Erythroblast (primary cell): Measurements from ENCODE around the gene DIP2C.

ENCODE experiments used
- DNase-seq, 2 experiments: peaks; one replicate each; lab custom pipeline; 2025; lab: John Stamatoyannopoulos, UW
- GATA1 ChIP-seq: IDR thresholded peaks from 2 replicates; pipeline ENCODE4 v1.6.1; 2011; ENCODE audit warnings: low read depth, mild to moderate bottlenecking, control low read depth, low read length, moderate library complexity
- POLR2A ChIP-seq: IDR thresholded peaks from 2 replicates; pipeline ENCODE4 v1.6.1; 2011; ENCODE audit warnings: mild to moderate bottlenecking, low read length

The DIP2C gene

DNA sequence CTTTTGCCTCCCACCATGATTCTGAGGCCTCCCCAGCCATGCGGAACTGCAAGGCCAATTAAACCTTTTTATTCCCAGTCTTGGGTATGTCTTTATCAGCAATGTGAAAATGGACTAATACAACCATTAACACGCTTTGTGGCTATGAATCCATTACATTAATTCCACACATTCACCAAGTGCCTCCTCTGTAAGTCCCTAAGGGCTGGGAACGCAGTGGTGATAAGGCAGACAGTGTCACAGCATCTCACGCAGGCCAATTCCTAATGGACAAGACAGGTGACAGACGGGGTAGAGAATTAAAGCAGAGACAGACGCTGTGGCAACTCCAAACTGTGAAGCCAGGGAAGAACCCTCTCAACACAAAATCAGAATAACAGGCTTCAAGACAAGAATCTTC is 247.8 kb downstream of the DIP2C start:
- no peak for TF ChIP-seq POLR2A
- TF ChIP-seq GATA1: no peak
- no peak for DNase-seq

- DNase-seq: no peak
- TF ChIP-seq POLR2A (no peak), GATA1 (no peak)
Measured at GRCh38 chr10:440127-440526, 249.3 kb downstream of the DIP2C start.

- DNase-seq: no peak
- TF ChIP-seq POLR2A: no peak
Measured at GRCh38 chr10:437698-438490, 251.6 kb downstream of the DIP2C start.

DNA sequence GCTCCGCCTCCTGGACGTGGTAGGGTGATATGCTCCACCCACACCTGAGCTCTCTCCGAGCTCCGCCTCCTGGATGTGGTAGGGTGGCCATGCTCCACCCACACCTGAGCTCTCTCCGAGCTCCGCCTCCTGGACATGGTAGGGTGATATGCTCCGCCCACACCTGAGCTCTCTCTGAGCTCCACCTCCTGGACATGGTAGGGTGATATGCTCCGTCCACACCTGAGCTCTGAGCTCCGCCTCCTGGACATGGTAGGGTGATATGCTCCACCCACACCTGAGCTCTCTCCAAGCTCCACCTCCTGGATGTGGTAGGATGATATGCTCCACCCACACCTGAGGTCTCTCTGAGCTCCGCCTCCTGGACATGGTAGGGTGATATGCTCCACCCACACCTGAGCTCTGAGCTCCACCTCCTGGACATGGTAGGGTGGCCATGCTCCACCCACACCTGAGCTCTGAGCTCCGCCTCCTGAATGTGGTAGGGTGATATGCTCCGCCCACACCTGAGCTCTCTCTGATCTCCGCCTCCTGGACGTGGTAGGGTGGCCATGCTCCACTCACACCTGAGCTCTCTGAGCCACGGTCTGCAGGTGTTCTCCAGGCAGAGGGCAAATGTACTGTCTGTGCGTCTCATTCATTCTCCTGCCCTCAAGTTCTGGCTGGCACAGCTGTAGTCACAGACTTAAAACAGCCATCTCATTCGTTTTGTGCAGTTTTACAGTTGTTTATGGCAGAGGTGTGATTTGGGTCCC is 252.4 kb downstream of the DIP2C start:
- TF ChIP-seq GATA1: no peak
- DNase-seq: no peak

DNA sequence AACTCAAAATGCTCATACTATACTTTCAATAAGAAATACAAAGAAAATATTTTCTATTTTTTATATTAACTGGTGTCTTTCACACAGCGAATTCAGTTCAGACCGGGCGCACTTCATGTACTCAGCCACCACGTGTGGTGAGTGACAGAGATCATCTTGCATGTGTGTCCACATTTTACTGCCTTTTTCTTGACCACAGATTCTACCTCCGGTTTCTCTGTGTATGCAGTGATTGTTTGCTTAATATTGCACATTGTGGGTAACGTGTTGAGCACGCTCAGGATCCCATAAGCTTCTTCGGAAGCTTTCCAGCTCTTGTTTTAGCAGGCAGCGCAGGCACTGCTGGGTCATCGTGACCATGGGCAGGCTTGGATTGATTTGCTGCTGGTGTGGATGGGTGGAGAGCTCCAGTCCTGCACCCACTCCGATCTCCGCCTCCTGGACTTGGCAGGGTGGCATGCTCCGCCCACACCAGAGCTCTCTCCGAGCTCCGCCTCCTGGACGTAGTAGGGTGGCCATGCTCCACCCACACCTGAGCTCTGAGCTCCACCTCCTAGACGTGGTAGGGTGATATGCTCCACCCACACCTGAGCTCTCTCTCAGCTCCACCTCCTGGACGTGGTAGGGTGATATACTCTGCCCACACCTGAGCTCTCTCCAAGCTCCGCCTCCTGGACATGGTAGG is 253.3 kb downstream of the DIP2C start:
- DNase-seq: no peak
- TF ChIP-seq GATA1 (no peak), POLR2A (no peak)

DNA sequence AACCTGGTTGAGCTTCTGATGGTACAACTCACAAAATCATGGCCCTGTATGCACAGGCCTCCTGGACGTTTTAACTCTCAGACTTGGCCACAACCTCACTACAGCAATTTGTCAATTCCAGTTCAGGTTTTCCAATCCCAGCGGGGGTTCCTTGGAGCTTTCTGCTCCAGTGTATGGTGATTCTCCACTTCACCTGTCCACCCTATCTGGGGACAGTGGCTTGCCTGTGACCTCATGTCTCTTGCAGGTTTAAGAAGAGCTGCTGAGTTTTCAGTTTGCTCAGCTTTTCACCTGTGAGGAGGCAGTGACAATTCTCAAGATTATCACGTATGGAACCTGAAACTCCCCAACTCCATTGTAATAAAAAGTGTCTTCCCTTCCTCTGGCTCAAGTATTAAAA is 254.1 kb downstream of the DIP2C start:
- DNase-seq: no peak
- TF ChIP-seq POLR2A: no peak
- no peak for TF ChIP-seq GATA1

GRCh38 chr10:429696-430095 is 259.8 kb downstream of the DIP2C start:
- no peak for TF ChIP-seq GATA1
- DNase-seq: no peak

- no peak for DNase-seq
- TF ChIP-seq POLR2A (no peak), GATA1 (no peak)
Measured at GRCh38 chr10:427761-428519, 261.5 kb downstream of the DIP2C start.

DNA sequence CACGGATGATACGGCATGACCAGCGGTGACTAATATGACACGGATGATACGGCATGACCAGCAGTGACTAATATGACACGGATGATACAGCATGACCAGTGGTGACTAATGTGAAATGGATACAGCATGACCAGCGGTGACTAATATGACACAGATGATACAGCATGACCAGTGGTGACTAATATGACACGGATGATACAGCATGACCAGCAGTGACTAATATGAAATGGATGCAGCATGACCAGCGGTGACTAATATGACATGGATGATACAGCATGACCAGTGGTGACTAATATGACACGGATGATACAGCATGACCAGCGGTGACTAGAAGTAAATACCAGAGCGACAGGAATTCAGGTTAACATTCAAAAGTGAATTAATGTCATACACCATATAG is 264.1 kb downstream of the DIP2C start:
- peak; percentile 10 to 31 for DNase-seq

DNA sequence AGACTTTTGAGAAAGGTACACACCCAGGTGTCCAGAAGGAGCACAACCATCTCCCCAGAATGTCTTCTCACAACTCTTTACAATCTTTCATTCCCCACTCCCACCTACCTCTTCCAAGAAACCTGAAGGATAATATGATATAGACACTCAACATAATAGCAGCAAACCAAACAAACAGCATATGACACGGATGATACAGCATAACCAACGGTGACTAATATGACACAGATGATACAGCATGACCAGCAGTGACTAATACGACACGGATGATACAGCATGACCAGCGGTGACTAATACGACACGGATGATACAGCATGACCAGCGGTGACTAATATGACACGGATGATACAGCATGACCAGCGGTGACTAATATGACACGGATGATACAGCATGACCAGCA is 264.7 kb downstream of the DIP2C start:
- DNase-seq: peak in 1 of 2 experiments; percentile 1

- no peak for DNase-seq
- no peak for TF ChIP-seq GATA1
- TF ChIP-seq POLR2A: no peak
Measured at GRCh38 chr10:423178-423577, 266.3 kb downstream of the DIP2C start.

DNA sequence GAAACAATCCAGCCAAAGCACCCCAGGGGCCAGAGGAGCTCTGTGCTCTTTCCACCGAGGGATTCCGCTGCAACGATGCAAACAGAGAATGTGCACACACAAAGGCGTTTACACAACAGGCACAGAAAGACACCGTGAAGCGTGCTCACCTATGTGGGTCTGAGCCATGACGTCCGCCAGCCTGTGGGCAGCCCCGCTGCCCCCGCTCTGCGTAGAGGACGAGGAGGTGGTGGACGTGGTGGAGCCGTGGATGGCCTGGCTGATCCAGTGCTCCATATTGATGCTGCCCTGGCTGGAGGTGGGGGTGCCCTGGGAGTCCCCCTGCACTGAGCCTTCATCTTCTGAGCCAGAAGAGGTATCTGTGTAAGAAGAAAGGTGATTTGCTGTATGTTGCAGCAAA is 266.8 kb downstream of the DIP2C start:
- no peak for DNase-seq
- no peak for TF ChIP-seq GATA1
- no peak for TF ChIP-seq POLR2A

DNA sequence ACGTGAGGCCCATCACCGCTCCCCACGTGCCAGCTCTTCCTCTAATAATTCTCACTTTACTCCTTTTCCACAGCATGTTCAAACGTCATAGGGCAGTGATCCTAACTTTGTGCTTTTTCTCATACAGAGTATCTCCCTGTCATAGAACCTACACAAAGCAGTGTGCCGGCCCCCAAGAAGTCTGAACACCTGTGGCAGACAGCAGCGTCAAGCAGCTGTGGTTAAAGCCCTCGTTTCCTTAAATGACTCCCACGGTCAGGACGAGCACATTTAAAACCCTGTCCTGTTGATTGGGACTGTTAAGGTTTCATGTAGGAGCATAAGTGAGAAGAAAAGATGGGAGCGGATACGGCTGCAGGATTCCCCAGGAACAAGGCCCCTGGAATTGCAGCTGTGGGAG is 267.2 kb downstream of the DIP2C start:
- no peak for DNase-seq
- TF ChIP-seq GATA1 (no peak), POLR2A (no peak)

GRCh38 chr10:421170-421569 is 268.3 kb downstream of the DIP2C start:
- TF ChIP-seq POLR2A (no peak), GATA1 (no peak)
- no peak for DNase-seq
